Osteoblast (primary cell): ENCODE results near the gene NAA35. TPM values are rescaled to one million over a fixed set of nuclear protein-coding genes. Genes with fewer than 3 reads are reported as not detected.
"Not testable (repeated sequence)": the region's sequence is repeated elsewhere in the genome, so short reads cannot be mapped to it uniquely, and the experiment has no call there.

Source experiments
- DNase-seq: peaks from one replicate; pipeline ENCODE4 v3.0.0; 2011; ENCODE audit warnings: low spot score, mixed read lengths; ENCODE audit not compliant: insufficient read length; ENCODE audit errors: missing footprints
- H2AFZ ChIP-seq: 2 replicates; pipeline ENCODE4 v1.6.0; 2011; ENCODE audit warnings: mild to moderate bottlenecking, low read length
- H3K27ac ChIP-seq: 2 replicates; pipeline ENCODE4 v1.5.1; 2011; ENCODE audit warnings: mild to moderate bottlenecking, low read depth, low read length, moderate library complexity
- H3K27me3 ChIP-seq: 2 replicates; pipeline ENCODE4 v1.6.0; 2012; ENCODE audit warnings: mild to moderate bottlenecking, control low read depth, inconsistent platforms, low read length, moderate library complexity; ENCODE audit not compliant: insufficient read depth
- H3K36me3 ChIP-seq: 2 replicates; pipeline ENCODE4 v1.5.1; 2011; ENCODE audit warnings: mild to moderate bottlenecking, low read length, control low read depth, moderate library complexity; ENCODE audit not compliant: insufficient read depth
- H3K4me1 ChIP-seq: 2 replicates; pipeline ENCODE4 v1.5.1; 2011; ENCODE audit warnings: mild to moderate bottlenecking, low read length, control low read depth, moderate library complexity; ENCODE audit not compliant: insufficient read depth
- H3K4me2 ChIP-seq: 2 replicates; pipeline ENCODE4 v1.6.0; 2011; ENCODE audit warnings: mild to moderate bottlenecking, low read length; ENCODE audit not compliant: insufficient read depth
- H3K4me3 ChIP-seq: fragments of 200-600 bp; sonication (generic); 3 replicates; pipeline ENCODE4 v1.5.1; 2012; ENCODE audit warnings: mild to moderate bottlenecking, low read length, inconsistent platforms; ENCODE audit not compliant: insufficient read depth
- H3K79me2 ChIP-seq: 2 replicates; pipeline ENCODE4 v1.6.0; 2012; ENCODE audit warnings: mild to moderate bottlenecking, low read length, control low read depth, inconsistent platforms; ENCODE audit not compliant: insufficient read depth
- H3K9me3 ChIP-seq: 2 replicates; pipeline ENCODE4 v1.5.1; 2011; ENCODE audit warnings: low read depth, low read length, control low read depth
- H4K20me1 ChIP-seq: 2 replicates; pipeline ENCODE4 v1.6.0; 2012; ENCODE audit warnings: mild to moderate bottlenecking, low read length, control low read depth; ENCODE audit not compliant: insufficient read depth
- CTCF ChIP-seq: IDR thresholded peaks from 2 replicates; pipeline ENCODE4 v1.5.1; 2011; ENCODE audit warnings: mild to moderate bottlenecking, low read depth, low read length, moderate library complexity; ENCODE audit errors: extremely low read depth
- total RNA-seq: library from RNA; depleted of rRNA; stranded (reverse); fragments of >200 nt; gene quantifications from 2 replicates; pipeline ENCODE4 v1.2.3, GENCODE V29; 2012

Gene NAA35
- total RNA-seq, 1 donor, result 23.5 TPM

GRCh38 chr9:86046930-86047341 lies 106.0 kb downstream of the NAA35 start:
- no peaks in the 10 kb centered on the region for H3K27me3 ChIP-seq
- H3K79me2 ChIP-seq, result no peaks in the 10 kb centered on the region
- no peaks in the 10 kb centered on the region for H3K4me1 ChIP-seq
- no peaks in the 10 kb centered on the region for H4K20me1 ChIP-seq
- DNase-seq, result no peak
- no peak for TF ChIP-seq CTCF
- no peaks in the 10 kb centered on the region for H3K9me3 ChIP-seq
- no peak overlapping the region for H3K27ac ChIP-seq
- no peaks in the 10 kb centered on the region for H3K36me3 ChIP-seq
- H2AFZ ChIP-seq, result no peak overlapping the region
- H3K4me2 ChIP-seq, result no peak overlapping the region
- H3K4me3 ChIP-seq, result no peak overlapping the region

- Histone ChIP-seq H3K9me3 (no peaks in the 10 kb centered on the region), H3K27ac (no peak overlapping the region), H4K20me1 (no peaks in the 10 kb centered on the region), H3K79me2 (no peaks in the 10 kb centered on the region), H3K4me1 (no peaks in the 10 kb centered on the region), H2AFZ (no peak overlapping the region), H3K36me3 (no peaks in the 10 kb centered on the region), H3K27me3 (no peaks in the 10 kb centered on the region), H3K4me3 (no peak overlapping the region), H3K4me2 (no peak overlapping the region)
- TF ChIP-seq CTCF, result no peak
- no peak for DNase-seq
These were observed 106.4 kb downstream of the NAA35 start for GRCh38 chr9:86047361-86047760.

- not testable (repeated sequence) for H3K27ac ChIP-seq, H3K4me3 ChIP-seq, H3K9me3 ChIP-seq, DNase-seq, H3K4me2 ChIP-seq, H3K27me3 ChIP-seq, H3K79me2 ChIP-seq, H4K20me1 ChIP-seq, H3K36me3 ChIP-seq, H3K4me1 ChIP-seq, H2AFZ ChIP-seq
These were observed 107.2 kb downstream of the NAA35 start for GRCh38 chr9:86048018-86048742.

GRCh38 chr9:86052556-86053468 lies 111.9 kb downstream of the NAA35 start:
- H3K27me3 ChIP-seq, result no peaks in the 10 kb centered on the region
- no peaks in the 10 kb centered on the region for H3K36me3 ChIP-seq
- no peaks in the 10 kb centered on the region for H3K4me1 ChIP-seq
- peaks cover 6% of the 10 kb centered on the region for H3K79me2 ChIP-seq
- H3K27ac ChIP-seq, result no peak overlapping the region
- no peak overlapping the region for H2AFZ ChIP-seq
- no peaks in the 10 kb centered on the region for H4K20me1 ChIP-seq
- no peak overlapping the region for H3K4me3 ChIP-seq
- TF ChIP-seq CTCF, result no peak
- H3K9me3 ChIP-seq, result no peaks in the 10 kb centered on the region
- DNase-seq, result no peak
- no peak overlapping the region for H3K4me2 ChIP-seq
